ENCODE measurements around the gene DRC7. TPM values are rescaled to one million over a fixed set of nuclear protein-coding genes. Genes with fewer than 3 reads are reported as not detected.

DRC7 gene
- total RNA-seq, 1 donor from 2014 or later = not detected

DNA sequence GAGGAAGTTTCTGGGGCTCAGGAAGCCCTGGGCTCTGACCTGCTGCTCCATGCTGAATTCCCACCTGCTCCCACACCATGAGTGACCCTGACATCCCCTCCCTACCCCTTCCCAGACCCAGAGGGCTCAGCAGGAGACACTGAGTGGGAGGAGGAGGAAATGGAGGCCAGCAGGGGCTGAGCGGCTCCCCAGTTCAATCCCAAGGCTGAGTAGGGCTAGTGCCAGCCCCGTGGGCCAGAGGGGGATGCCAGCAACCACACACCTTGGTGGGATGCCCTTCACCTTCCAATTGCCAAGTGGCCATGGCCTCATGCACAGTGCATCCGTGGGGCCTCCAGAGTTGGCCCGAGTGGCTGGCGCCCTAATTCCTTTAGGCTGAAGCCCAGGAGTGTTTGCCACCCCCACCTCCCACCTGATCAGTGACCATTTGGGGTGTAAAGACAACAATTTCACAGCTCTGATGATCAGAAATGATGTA is 27.5 kb upstream of the DRC7 start:
- no peak overlapping the region for H3K4me3 ChIP-seq
- DNase-seq (ENCODE audit: low spot score in 2 of 2) = no peak
- H3K27me3 ChIP-seq = no peaks in the 10 kb centered on the region
- H3K27ac ChIP-seq = no peak overlapping the region
- no peaks in the 10 kb centered on the region for H3K9me3 ChIP-seq
- TF ChIP-seq, protein P1, sequence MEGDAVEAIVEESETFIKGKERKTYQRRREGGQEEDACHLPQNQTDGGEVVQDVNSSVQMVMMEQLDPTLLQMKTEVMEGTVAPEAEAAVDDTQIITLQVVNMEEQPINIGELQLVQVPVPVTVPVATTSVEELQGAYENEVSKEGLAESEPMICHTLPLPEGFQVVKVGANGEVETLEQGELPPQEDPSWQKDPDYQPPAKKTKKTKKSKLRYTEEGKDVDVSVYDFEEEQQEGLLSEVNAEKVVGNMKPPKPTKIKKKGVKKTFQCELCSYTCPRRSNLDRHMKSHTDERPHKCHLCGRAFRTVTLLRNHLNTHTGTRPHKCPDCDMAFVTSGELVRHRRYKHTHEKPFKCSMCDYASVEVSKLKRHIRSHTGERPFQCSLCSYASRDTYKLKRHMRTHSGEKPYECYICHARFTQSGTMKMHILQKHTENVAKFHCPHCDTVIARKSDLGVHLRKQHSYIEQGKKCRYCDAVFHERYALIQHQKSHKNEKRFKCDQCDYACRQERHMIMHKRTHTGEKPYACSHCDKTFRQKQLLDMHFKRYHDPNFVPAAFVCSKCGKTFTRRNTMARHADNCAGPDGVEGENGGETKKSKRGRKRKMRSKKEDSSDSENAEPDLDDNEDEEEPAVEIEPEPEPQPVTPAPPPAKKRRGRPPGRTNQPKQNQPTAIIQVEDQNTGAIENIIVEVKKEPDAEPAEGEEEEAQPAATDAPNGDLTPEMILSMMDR (IDR thresholded peaks at IDR 0.05) = no peak
- no peaks in the 10 kb centered on the region for H3K4me1 ChIP-seq
- H3K36me3 ChIP-seq = no peaks in the 10 kb centered on the region
- intact Hi-C loops (cut with DNase I) = no loop called here

DNA sequence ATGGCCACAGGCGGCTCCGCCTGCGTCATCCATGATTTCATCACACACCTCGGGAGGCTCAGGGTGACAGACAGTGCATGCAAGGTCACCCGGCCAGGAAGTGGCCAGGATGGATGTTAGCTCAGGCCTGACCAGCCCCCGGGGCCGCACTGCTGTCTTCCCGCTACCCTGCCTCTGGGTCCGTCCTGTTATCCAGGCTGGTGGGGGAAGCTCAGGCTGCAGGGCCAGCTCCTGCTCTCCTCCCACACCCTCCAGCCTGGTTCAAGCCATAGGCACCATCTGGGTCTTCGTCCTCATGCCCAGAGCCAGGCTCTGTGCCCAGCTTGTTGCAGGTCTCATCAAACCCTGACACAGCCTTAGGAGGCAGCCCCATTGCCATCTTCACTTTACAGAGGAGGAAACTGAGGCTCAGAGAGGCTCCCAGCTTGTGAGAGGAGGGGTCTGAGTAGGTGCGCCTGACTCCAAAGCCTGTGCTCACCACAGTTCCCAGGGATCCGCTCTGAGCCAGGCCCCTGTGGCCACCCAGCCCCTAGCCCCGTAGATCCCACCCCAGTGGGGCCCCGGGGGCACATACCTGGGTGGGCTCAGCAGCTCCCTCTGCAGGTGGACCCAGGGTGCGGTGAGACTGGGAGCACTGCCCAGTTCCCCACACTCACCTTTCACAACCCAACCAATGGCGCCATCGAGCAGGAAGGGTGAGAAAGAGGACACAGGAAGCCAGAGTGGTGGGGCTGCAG is 26.9 kb upstream of the DRC7 start:
- TF ChIP-seq, protein P1 (IDR thresholded peaks at IDR 0.05) = no peak
- intact Hi-C loops (cut with DNase I) = no loop called here
- Histone ChIP-seq H3K36me3 (no peaks in the 10 kb centered on the region), H3K27me3 (no peaks in the 10 kb centered on the region), H3K9me3 (no peaks in the 10 kb centered on the region), H3K4me3 (no peak overlapping the region), H3K4me1 (no peaks in the 10 kb centered on the region), H3K27ac (no peak overlapping the region)
- DNase-seq (ENCODE audit: low spot score in 2 of 2) = peak in 1 of 2 donors; percentile 75

DNA sequence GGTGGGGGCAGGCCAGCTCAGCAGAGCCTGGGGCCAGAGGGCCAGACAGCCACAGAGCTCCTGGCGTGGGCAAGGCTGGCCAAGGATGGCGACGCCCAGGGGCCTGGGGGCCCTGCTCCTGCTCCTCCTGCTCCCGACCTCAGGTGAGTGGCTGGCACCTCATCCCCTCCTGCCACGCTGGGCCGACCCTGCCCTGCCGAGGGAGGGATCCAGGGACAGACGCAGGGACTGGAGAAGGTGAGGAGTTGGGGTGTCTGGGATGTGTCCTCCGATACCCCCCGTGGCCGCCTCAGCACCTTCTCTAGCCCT is 26.4 kb upstream of the DRC7 start, which contains the start of gene ADGRG3:
Gene ADGRG3, plus strand, starts transcription at position 44 of the 309 bp plus-strand sequence. Its CDS starts 42 bp downstream, at position 86.
- H3K4me3 ChIP-seq = no peak within 1 kb of the TSS
- no peaks in the 10 kb centered on the region for H3K27me3 ChIP-seq
- no peak for DNase-seq (ENCODE audit: low spot score in 2 of 2)
- no peak within 1 kb of the TSS for H3K27ac ChIP-seq
- no peaks in the 10 kb centered on the region for H3K36me3 ChIP-seq
- H3K9me3 ChIP-seq = no peaks in the 10 kb centered on the region
- intact Hi-C loops (cut with DNase I) = no loop called here
- no peaks in the 10 kb centered on the region for H3K4me1 ChIP-seq
- TF ChIP-seq, protein P1 (IDR thresholded peaks at IDR 0.05) = no peak

DNA sequence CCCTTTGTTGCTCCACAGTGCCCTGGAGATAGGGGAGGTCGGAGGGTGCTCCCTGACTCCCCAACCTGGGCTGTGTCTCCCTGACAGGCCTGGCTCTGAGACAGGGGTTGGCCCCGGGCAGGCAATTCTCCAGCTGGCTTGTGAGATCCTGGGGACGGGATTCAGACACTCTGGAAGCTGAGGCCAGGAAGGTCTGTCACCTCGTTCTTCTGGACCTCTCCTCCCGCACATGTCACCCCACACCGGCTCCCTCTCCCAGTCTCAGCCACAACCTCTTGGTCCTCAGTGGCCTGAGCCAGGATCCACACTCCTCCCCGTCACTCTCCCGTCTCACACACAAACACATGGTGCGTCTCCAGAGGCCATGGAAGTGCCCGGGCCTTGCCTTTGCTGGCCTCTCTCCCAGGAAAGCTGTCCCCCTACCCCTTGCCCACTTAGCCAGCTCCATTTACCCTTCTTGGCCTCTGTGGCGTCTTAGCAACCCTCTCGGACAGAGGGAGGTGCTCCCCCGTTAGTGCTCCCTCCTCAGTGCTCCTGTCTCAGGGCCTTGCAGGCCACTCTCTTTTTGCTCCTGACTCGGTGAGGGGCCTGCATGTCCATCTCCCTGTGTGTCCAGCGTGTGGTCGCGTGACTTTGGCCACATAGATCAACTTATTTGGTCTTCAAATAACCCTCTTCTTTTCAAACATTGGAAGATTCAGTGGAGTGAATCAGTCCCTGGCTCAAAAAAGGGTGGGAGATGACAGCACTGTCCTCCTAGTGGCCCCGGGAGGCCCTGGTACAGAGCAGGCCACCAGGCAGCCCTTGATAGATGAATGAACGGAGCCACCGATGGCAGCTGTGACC is 25.8 kb upstream of the DRC7 start:
- DNase-seq (ENCODE audit: low spot score in 2 of 2) = no peak
- TF ChIP-seq, protein P1 (IDR thresholded peaks at IDR 0.05) = no peak

DNA sequence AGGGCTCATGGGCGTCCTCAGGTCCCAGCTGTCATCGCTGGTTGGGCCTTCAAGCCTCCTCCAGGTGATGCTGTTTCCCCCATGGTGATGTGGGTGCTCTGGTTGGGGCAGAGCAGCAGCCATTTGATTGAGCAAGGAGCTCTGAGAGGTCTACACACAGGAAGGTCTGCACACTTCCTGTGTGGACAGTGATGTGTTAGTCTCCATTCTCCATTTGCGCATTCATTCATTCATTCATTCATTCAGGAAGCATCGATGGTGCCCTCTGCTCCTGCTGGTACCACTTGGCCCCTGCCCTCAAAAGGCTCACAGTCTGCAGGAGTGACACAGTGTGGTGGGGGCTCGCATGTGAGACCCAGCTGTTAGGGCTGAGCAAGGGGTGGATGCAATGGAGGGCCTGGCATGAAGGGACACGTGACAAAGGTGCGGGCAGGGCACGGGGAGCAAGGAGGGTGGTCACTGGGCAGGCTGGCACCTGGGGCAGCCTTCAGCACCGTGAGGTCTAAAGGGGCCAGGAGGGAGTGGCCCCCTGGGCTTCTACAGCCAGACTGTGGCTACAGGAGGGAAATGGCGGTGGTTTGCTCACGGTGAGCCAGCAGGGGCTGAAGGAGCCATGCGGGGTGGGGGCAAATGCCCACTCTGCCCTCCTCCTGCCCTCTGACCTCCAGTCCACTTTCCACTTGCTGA is 25.0 kb upstream of the DRC7 start:
- Histone ChIP-seq H3K36me3 (no peaks in the 10 kb centered on the region), H3K27me3 (no peaks in the 10 kb centered on the region), H3K4me1 (no peaks in the 10 kb centered on the region), H3K4me3 (no peak overlapping the region), H3K9me3 (no peaks in the 10 kb centered on the region), H3K27ac (no peak overlapping the region)
- intact Hi-C loops (cut with DNase I) = no loop called here
- TF ChIP-seq, protein P1 (IDR thresholded peaks at IDR 0.05) = no peak
- no peak for DNase-seq (ENCODE audit: low spot score in 2 of 2)

More for the DNA sequence above, 25.8 kb upstream of the DRC7 start:
- Histone ChIP-seq H3K27ac (no peak overlapping the region), H3K4me1 (no peaks in the 10 kb centered on the region), H3K36me3 (no peaks in the 10 kb centered on the region), H3K4me3 (no peak overlapping the region), H3K27me3 (no peaks in the 10 kb centered on the region), H3K9me3 (no peaks in the 10 kb centered on the region)
- intact Hi-C loops (cut with DNase I) = no loop called here
